ENCODE measurements around the gene CELA3A.

Gene CELA3A

DNA sequence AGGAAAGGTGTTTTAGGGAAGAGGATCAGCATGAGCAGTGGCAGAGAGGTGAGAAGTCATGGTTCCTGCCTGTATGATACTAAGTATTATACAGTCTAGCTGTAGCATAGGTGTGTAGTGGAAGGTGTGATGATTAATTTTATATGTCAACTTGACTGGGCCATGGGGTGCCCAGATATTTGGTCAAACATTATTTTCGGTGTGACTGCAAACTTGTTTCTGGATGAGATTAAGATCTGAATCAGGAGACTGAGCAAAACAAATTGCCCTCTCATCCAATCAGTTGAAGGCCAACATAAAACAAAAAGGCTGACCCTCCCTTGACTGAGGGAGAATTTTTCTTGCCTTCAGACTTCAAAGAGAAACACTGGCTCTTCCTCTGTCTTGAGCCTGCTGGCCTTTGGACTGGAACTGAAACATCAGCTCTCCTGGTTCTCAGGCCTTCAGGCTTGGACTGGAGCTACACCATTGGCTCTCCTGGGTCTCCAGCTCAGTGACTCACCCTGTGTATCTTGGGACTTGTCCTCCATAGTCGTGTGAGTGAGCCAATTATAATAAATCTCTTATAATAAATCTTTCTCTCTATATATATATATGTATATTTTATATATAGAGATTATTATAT, 44.3 kb downstream of the CELA3A start:
- TF ChIP-seq, protein P1, sequence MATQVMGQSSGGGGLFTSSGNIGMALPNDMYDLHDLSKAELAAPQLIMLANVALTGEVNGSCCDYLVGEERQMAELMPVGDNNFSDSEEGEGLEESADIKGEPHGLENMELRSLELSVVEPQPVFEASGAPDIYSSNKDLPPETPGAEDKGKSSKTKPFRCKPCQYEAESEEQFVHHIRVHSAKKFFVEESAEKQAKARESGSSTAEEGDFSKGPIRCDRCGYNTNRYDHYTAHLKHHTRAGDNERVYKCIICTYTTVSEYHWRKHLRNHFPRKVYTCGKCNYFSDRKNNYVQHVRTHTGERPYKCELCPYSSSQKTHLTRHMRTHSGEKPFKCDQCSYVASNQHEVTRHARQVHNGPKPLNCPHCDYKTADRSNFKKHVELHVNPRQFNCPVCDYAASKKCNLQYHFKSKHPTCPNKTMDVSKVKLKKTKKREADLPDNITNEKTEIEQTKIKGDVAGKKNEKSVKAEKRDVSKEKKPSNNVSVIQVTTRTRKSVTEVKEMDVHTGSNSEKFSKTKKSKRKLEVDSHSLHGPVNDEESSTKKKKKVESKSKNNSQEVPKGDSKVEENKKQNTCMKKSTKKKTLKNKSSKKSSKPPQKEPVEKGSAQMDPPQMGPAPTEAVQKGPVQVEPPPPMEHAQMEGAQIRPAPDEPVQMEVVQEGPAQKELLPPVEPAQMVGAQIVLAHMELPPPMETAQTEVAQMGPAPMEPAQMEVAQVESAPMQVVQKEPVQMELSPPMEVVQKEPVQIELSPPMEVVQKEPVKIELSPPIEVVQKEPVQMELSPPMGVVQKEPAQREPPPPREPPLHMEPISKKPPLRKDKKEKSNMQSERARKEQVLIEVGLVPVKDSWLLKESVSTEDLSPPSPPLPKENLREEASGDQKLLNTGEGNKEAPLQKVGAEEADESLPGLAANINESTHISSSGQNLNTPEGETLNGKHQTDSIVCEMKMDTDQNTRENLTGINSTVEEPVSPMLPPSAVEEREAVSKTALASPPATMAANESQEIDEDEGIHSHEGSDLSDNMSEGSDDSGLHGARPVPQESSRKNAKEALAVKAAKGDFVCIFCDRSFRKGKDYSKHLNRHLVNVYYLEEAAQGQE (IDR thresholded peaks at IDR 0.05; ENCODE audit: insufficient read depth in 1 of 2, low read depth in 2 of 2, low read length in 2 of 2), result no peak

DNA sequence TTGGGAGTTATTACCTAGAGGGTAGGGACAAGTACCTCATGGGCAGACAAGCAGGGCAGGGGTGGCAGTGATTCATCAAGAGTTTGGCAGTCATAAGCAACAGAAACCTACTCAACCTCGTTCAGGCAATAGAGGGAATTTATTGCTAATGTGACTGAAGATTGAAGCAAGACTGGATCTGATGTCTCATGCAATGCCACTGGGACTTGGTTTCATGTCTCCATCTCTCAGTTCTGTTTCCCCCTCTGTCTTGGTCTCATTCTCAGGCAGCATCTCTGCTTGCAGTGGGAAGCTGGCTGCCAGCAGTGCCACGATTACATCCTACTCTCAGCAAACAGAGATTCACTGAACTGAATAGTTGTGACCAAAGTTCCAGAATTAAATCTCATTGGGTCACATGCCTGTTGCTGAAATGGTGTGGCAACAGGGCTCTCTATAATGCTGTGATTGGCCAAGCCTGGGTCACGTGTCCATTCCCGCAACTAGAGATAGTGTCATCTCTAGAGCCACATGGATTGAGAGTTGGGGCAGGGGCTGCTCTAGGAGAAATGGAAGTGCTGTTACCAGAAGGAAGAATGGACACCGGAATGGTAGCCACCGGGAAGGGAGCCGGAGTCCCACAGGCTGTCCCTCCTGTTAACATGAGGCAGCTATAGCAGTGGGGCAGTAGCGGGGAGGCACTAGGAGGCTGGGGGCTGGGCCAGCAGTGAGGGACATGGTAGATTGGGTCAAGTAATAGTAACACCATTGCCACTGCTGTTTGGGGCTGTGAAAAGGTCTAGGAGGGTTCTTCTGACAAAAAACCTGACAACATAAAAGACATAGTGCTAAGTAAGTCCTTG, 47.1 kb downstream of the CELA3A start:
- no peak for TF ChIP-seq POLR2AphosphoS5 (IDR thresholded peaks at IDR 0.05; ENCODE audit: low read depth, low read length)

DNA sequence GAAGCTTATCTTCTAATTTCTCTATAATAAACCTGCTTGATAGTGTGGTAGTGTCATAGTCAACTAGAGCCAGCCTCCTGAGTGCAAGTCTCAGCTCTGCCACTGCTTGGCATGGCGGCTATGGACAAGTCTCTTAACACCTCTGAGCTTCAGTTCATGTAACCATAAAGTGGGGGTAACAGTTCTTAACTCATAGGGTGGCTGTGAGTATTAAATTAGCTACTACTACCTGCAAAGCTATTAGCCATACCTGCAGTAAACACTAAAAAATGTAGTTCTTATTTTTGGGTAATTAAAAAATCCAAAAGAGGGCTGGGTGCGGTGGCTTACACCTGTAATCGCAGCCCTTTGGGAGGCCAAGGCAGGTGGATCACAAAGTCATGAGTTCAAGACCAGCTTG, 48.9 kb downstream of the CELA3A start:
- no peak for TF ChIP-seq POLR2AphosphoS5 (IDR thresholded peaks at IDR 0.05; ENCODE audit: low read depth, low read length)
- TF ChIP-seq TAF1 (IDR thresholded peaks at IDR 0.05; ENCODE audit: borderline replicate concordance, insufficient read depth, low read length), result no peak
- no peak for TF ChIP-seq FOXP2 (optimal IDR thresholded peaks at IDR 0.05; ENCODE audit: borderline replicate concordance, extremely low read depth, extremely low read length, insufficient read depth)
- TF ChIP-seq, protein P1 (IDR thresholded peaks at IDR 0.05; ENCODE audit: insufficient read depth in 1 of 2, low read depth in 2 of 2, low read length in 2 of 2), result no peak
- no peak for TF ChIP-seq SIN3A (IDR thresholded peaks at IDR 0.05; ENCODE audit: borderline replicate concordance, insufficient read depth, low read length)

- no peak for TF ChIP-seq TAF1 (IDR thresholded peaks at IDR 0.05; ENCODE audit: borderline replicate concordance, insufficient read depth, low read length)
- TF ChIP-seq POLR2AphosphoS5 (IDR thresholded peaks at IDR 0.05; ENCODE audit: low read depth, low read length), result no peak
- no peak for TF ChIP-seq SIN3A (IDR thresholded peaks at IDR 0.05; ENCODE audit: borderline replicate concordance, insufficient read depth, low read length)
- TF ChIP-seq FOXP2 (optimal IDR thresholded peaks at IDR 0.05; ENCODE audit: borderline replicate concordance, extremely low read depth, extremely low read length, insufficient read depth), result no peak
- TF ChIP-seq, protein P1 (IDR thresholded peaks at IDR 0.05; ENCODE audit: insufficient read depth in 1 of 2, low read depth in 2 of 2, low read length in 2 of 2), result no peak
Measured at GRCh38 chr1:22051607-22052114, 50.2 kb downstream of the CELA3A start.

DNA sequence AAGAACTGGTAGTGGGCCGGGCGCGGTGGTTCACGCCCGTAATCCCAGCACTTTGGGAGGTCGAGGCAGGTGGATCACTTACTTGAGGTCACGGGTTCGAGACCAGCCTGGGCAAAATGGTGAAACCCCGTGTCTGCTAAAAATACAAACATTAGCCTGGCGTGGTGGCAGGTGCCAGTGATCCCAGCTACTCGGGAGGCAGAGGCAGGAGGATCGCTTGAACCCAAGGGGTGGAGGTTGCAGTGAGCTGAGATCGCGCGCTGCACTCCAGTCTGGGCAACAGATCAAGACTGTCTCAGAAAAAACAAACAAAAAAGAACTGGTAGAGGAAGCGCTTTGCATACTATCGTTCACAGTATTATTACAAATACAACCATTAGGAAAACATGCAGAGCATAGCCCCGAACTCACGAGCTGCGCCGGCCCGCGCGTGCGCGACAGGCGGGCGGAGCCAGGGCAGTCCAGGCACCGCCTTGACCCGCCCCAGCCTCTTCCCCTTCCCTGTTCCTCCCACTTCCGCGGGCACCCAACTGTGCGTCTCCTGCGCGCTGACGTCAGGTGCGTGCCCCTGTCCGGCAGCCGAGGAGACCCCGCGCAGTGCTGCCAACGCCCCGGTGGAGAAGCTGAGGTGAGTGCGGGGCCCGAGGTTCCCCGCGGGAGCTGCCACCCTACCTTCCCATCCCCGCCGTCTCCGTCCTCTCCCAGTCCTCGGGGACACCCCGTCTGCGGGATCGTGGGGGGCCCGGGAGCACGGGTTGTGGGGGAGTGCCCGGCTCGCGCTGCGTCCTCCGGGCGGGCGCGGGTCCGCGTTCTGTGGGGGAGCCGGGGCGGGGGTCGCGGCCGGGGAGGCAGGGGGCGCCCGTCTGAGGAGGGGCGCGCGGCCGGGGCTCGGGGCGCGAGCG, 50.9 kb downstream of the CELA3A start, which contains the start of gene CDC42:
Gene CDC42 (plus strand): TSS at position 595 of the 902 bp plus-strand sequence. CDS start 25,770 bp downstream, outside the sequence.
- TF ChIP-seq SIN3A (IDR thresholded peaks at IDR 0.05; ENCODE audit: borderline replicate concordance, insufficient read depth, low read length) (no peak), POLR2AphosphoS5 (IDR thresholded peaks at IDR 0.05; ENCODE audit: low read depth, low read length) (peak; percentile 91), TAF1 (IDR thresholded peaks at IDR 0.05; ENCODE audit: borderline replicate concordance, insufficient read depth, low read length) (peak; percentile 83), FOXP2 (optimal IDR thresholded peaks at IDR 0.05; ENCODE audit: borderline replicate concordance, extremely low read depth, extremely low read length, insufficient read depth) (peak; percentile 96)
- TF ChIP-seq, protein P1 (IDR thresholded peaks at IDR 0.05; ENCODE audit: insufficient read depth in 1 of 2, low read depth in 2 of 2, low read length in 2 of 2), result peak in 1 of 2 experiments; percentile 33; a peak in 1 of 4 replicates
